Measurements from ENCODE around the gene WFDC6.

The WFDC6 gene

GRCh38 chr20:45552456-45552855 is 13.2 kb upstream of the WFDC6 start:
- H3K36me3 ChIP-seq (ENCODE audit: control insufficient read depth, insufficient read depth, low read length) = no peaks in the 10 kb centered on the region
- no peaks in the 10 kb centered on the region for H3K27me3 ChIP-seq (ENCODE audit: control insufficient read depth, insufficient read depth, low read length)
- no peak overlapping the region for H3K9ac ChIP-seq (ENCODE audit: low read length)
- H3K27ac ChIP-seq (ENCODE audit: low read depth, low read length) = no peak overlapping the region
- H3K4me1 ChIP-seq (ENCODE audit: control insufficient read depth, insufficient read depth, low read length) = no peaks in the 10 kb centered on the region
- H3K4me3 ChIP-seq (ENCODE audit: low read length) = no peak overlapping the region

- Histone ChIP-seq H3K9ac (ENCODE audit: low read length) (no peak overlapping the region), H3K27me3 (ENCODE audit: control insufficient read depth, insufficient read depth, low read length) (no peaks in the 10 kb centered on the region), H3K27ac (ENCODE audit: low read depth, low read length) (no peak overlapping the region), H3K36me3 (ENCODE audit: control insufficient read depth, insufficient read depth, low read length) (no peaks in the 10 kb centered on the region), H3K4me3 (ENCODE audit: low read length) (no peak overlapping the region), H3K4me1 (ENCODE audit: control insufficient read depth, insufficient read depth, low read length) (no peaks in the 10 kb centered on the region)
Measured at GRCh38 chr20:45550765-45551164, 11.5 kb upstream of the WFDC6 start.

GRCh38 chr20:45548410-45548809 is 9.1 kb upstream of the WFDC6 start:
- Histone ChIP-seq H3K36me3 (ENCODE audit: control insufficient read depth, insufficient read depth, low read length) (no peaks in the 10 kb centered on the region), H3K4me3 (ENCODE audit: low read length) (no peak overlapping the region), H3K9ac (ENCODE audit: low read length) (no peak overlapping the region), H3K27ac (ENCODE audit: low read depth, low read length) (no peak overlapping the region), H3K27me3 (ENCODE audit: control insufficient read depth, insufficient read depth, low read length) (no peaks in the 10 kb centered on the region), H3K4me1 (ENCODE audit: control insufficient read depth, insufficient read depth, low read length) (no peaks in the 10 kb centered on the region)

GRCh38 chr20:45547206-45547770 is 8.0 kb upstream of the WFDC6 start, which contains the start of gene EPPIN:
Gene EPPIN (minus strand): TSS chr20:45547401. CDS start chr20:45547357, 44 bp downstream.
- Histone ChIP-seq H3K27me3 (ENCODE audit: control insufficient read depth, insufficient read depth, low read length) (no peaks in the 10 kb centered on the region), H3K27ac (ENCODE audit: low read depth, low read length) (no peak within 1 kb of the TSS), H3K9ac (ENCODE audit: low read length) (no peak within 1 kb of the TSS), H3K4me3 (ENCODE audit: low read length) (no peak within 1 kb of the TSS), H3K36me3 (ENCODE audit: control insufficient read depth, insufficient read depth, low read length) (no peaks in the 10 kb centered on the region), H3K4me1 (ENCODE audit: control insufficient read depth, insufficient read depth, low read length) (no peaks in the 10 kb centered on the region)

- no peaks in the 10 kb centered on the region for H3K4me1 ChIP-seq (ENCODE audit: control insufficient read depth, insufficient read depth, low read length)
- H3K36me3 ChIP-seq (ENCODE audit: control insufficient read depth, insufficient read depth, low read length) = no peaks in the 10 kb centered on the region
- H3K27ac ChIP-seq (ENCODE audit: low read depth, low read length) = no peak overlapping the region
- no peak overlapping the region for H3K4me3 ChIP-seq (ENCODE audit: low read length)
- H3K9ac ChIP-seq (ENCODE audit: low read length) = no peak overlapping the region
- no peaks in the 10 kb centered on the region for H3K27me3 ChIP-seq (ENCODE audit: control insufficient read depth, insufficient read depth, low read length)
Measured at GRCh38 chr20:45545754-45546453, 6.6 kb upstream of the WFDC6 start.

GRCh38 chr20:45545351-45545750 is 6.1 kb upstream of the WFDC6 start:
- no peak overlapping the region for H3K9ac ChIP-seq (ENCODE audit: low read length)
- no peak overlapping the region for H3K27ac ChIP-seq (ENCODE audit: low read depth, low read length)
- H3K4me3 ChIP-seq (ENCODE audit: low read length) = no peak overlapping the region
- no peaks in the 10 kb centered on the region for H3K36me3 ChIP-seq (ENCODE audit: control insufficient read depth, insufficient read depth, low read length)
- no peaks in the 10 kb centered on the region for H3K27me3 ChIP-seq (ENCODE audit: control insufficient read depth, insufficient read depth, low read length)
- H3K4me1 ChIP-seq (ENCODE audit: control insufficient read depth, insufficient read depth, low read length) = no peaks in the 10 kb centered on the region

GRCh38 chr20:45538209-45538799 is 978 bp downstream of the WFDC6 start:
- Histone ChIP-seq H3K27me3 (ENCODE audit: control insufficient read depth, insufficient read depth, low read length) (no peaks in the 10 kb centered on the region), H3K4me3 (ENCODE audit: low read length) (no peak overlapping the region)

GRCh38 chr20:45527294-45527693 is 12.0 kb downstream of the WFDC6 start:
- no peaks in the 10 kb centered on the region for H3K27me3 ChIP-seq (ENCODE audit: control insufficient read depth, insufficient read depth, low read length)

More at GRCh38 chr20:45538209-45538799, 978 bp downstream of the WFDC6 start:
- Histone ChIP-seq H3K4me1 (ENCODE audit: control insufficient read depth, insufficient read depth, low read length) (no peaks in the 10 kb centered on the region), H3K27ac (ENCODE audit: low read depth, low read length) (no peak overlapping the region), H3K9ac (ENCODE audit: low read length) (no peak overlapping the region), H3K36me3 (ENCODE audit: control insufficient read depth, insufficient read depth, low read length) (no peaks in the 10 kb centered on the region)

GRCh38 chr20:45523821-45524220 is 15.5 kb downstream of the WFDC6 start:
- H3K27me3 ChIP-seq (ENCODE audit: control insufficient read depth, insufficient read depth, low read length) = no peaks in the 10 kb centered on the region
- no peak overlapping the region for H3K9ac ChIP-seq (ENCODE audit: low read length)
- no peak overlapping the region for H3K27ac ChIP-seq (ENCODE audit: low read depth, low read length)
- H3K4me3 ChIP-seq (ENCODE audit: low read length) = no peak overlapping the region
- H3K4me1 ChIP-seq (ENCODE audit: control insufficient read depth, insufficient read depth, low read length) = no peaks in the 10 kb centered on the region
- H3K36me3 ChIP-seq (ENCODE audit: control insufficient read depth, insufficient read depth, low read length) = no peaks in the 10 kb centered on the region

More at GRCh38 chr20:45527294-45527693, 12.0 kb downstream of the WFDC6 start:
- no peak overlapping the region for H3K4me3 ChIP-seq (ENCODE audit: low read length)
- no peaks in the 10 kb centered on the region for H3K36me3 ChIP-seq (ENCODE audit: control insufficient read depth, insufficient read depth, low read length)
- H3K4me1 ChIP-seq (ENCODE audit: control insufficient read depth, insufficient read depth, low read length) = no peaks in the 10 kb centered on the region
- no peak overlapping the region for H3K9ac ChIP-seq (ENCODE audit: low read length)
- no peak overlapping the region for H3K27ac ChIP-seq (ENCODE audit: low read depth, low read length)

GRCh38 chr20:45518282-45518681 is 21.0 kb downstream of the WFDC6 start:
- no peaks in the 10 kb centered on the region for H3K4me1 ChIP-seq (ENCODE audit: control insufficient read depth, insufficient read depth, low read length)
- H3K36me3 ChIP-seq (ENCODE audit: control insufficient read depth, insufficient read depth, low read length) = no peaks in the 10 kb centered on the region
- H3K9ac ChIP-seq (ENCODE audit: low read length) = no peak overlapping the region
- no peak overlapping the region for H3K4me3 ChIP-seq (ENCODE audit: low read length)
- no peak overlapping the region for H3K27ac ChIP-seq (ENCODE audit: low read depth, low read length)
- H3K27me3 ChIP-seq (ENCODE audit: control insufficient read depth, insufficient read depth, low read length) = no peaks in the 10 kb centered on the region

- Histone ChIP-seq H3K9ac (ENCODE audit: low read length) (no peak within 1 kb of the TSS), H3K27ac (ENCODE audit: low read depth, low read length) (no peak within 1 kb of the TSS), H3K4me1 (ENCODE audit: control insufficient read depth, insufficient read depth, low read length) (no peaks in the 10 kb centered on the region), H3K36me3 (ENCODE audit: control insufficient read depth, insufficient read depth, low read length) (no peaks in the 10 kb centered on the region), H3K4me3 (ENCODE audit: low read length) (no peak within 1 kb of the TSS), H3K27me3 (ENCODE audit: control insufficient read depth, insufficient read depth, low read length) (no peaks in the 10 kb centered on the region)
Measured at GRCh38 chr20:45515147-45515913, 24.0 kb downstream of the WFDC6 start, which contains the start of gene SPINT3. Gene SPINT3 (minus strand): TSS chr20:45515622. CDS start chr20:45515608, 14 bp downstream.

- Histone ChIP-seq H3K4me1 (ENCODE audit: control insufficient read depth, insufficient read depth, low read length) (no peaks in the 10 kb centered on the region), H3K27me3 (ENCODE audit: control insufficient read depth, insufficient read depth, low read length) (no peaks in the 10 kb centered on the region), H3K9ac (ENCODE audit: low read length) (no peak overlapping the region), H3K27ac (ENCODE audit: low read depth, low read length) (no peak overlapping the region), H3K36me3 (ENCODE audit: control insufficient read depth, insufficient read depth, low read length) (no peaks in the 10 kb centered on the region), H3K4me3 (ENCODE audit: low read length) (no peak overlapping the region)
Measured at GRCh38 chr20:45510242-45510862, 28.9 kb downstream of the WFDC6 start.

Measured in rectal smooth muscle tissue (tissue), 1 donor.